ENCODE results near the gene B4GALNT1. TPM values are rescaled to one million over a fixed set of nuclear protein-coding genes. Genes with fewer than 3 reads are reported as not detected.

Gene B4GALNT1
- total and polyA plus RNA-seq, 2 of the 13 experiments (the other 11 are each of a cell fraction or from before 2014, with no cell fraction given): 4.5 to 5.4 TPM

DNA sequence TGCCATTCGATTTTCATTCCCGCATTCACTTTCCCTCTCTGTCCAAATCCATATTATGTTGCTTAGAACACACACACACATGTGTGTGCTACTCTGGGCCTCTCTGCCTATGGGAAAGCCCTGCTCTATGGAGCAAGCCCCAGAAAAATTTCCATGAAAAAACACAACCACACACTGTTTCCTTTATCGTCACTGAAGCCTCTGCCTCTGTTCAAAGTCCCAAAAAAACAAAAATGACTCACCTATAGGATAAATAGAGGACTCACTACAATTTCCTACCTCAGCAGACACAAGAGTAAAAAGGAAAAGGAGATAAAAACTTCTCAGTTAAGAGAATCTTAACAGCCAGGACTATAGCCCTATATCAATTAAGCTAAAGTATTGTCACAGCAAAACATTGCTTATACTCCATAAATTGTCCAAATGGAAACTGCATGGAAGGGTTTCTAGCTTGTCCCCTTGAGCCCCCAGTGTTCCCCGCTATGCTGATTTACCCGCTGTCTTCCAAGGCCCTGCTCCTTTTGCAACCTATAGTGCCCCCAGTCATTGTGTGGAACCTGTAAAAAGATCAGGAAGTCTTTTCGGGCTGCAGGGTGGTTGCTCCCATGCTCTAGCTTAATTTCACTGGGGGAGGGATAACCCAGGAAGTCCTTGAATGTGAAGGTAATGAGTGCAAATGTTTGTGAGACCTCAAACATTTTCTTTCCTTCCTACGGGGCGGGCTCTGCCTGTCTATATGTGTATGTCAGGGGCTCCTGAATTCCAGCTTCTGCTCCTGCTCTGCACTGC, 53.1 kb downstream of the B4GALNT1 start (continued):
- TF ChIP-seq HOXA3 (CRISPR knock-in tag; IDR thresholded peaks at IDR 0.05) (peak; percentile 54), ZNF572 (CRISPR knock-in tag; IDR thresholded peaks at IDR 0.05) (no peak), HNRNPL (IDR thresholded peaks at IDR 0.05; ENCODE audit: low read depth, low read length) (no peak), ZNF781 (CRISPR knock-in tag; IDR thresholded peaks at IDR 0.05; ENCODE audit: borderline replicate concordance, not compliant biosample characterization) (no peak), RFXAP (CRISPR knock-in tag; IDR thresholded peaks at IDR 0.05; ENCODE audit: borderline replicate concordance) (no peak), MTA3 (CRISPR knock-in tag; IDR thresholded peaks at IDR 0.05) (no peak), ZBTB1 (CRISPR knock-in tag; IDR thresholded peaks at IDR 0.05; ENCODE audit: borderline replicate concordance) (no peak), ASH2L (IDR thresholded peaks at IDR 0.05; ENCODE audit: insufficient read length, low read depth, low read length) (peak; percentile 97), ZNF160 (CRISPR knock-in tag; IDR thresholded peaks at IDR 0.05) (no peak), ZNF484 (CRISPR knock-in tag; IDR thresholded peaks at IDR 0.05; ENCODE audit: borderline replicate concordance, low read depth) (no peak), ZSCAN22 (CRISPR knock-in tag; IDR thresholded peaks at IDR 0.05) (no peak), FOXA1 (IDR thresholded peaks at IDR 0.05) (no peak), FOXA1 (CRISPR knock-in tag; IDR thresholded peaks at IDR 0.05) (peak; percentile 23; the same call in 1 of the 2 replicates), ZNF614 (CRISPR knock-in tag; IDR thresholded peaks at IDR 0.05; ENCODE audit: borderline replicate concordance) (no peak), ZNF816 (CRISPR knock-in tag; IDR thresholded peaks at IDR 0.05; ENCODE audit: borderline replicate concordance) (no peak), FOXK1 (CRISPR knock-in tag; IDR thresholded peaks at IDR 0.05; ENCODE audit: borderline replicate concordance, low read depth) (no peak)
- TF ChIP-seq, protein P1, sequence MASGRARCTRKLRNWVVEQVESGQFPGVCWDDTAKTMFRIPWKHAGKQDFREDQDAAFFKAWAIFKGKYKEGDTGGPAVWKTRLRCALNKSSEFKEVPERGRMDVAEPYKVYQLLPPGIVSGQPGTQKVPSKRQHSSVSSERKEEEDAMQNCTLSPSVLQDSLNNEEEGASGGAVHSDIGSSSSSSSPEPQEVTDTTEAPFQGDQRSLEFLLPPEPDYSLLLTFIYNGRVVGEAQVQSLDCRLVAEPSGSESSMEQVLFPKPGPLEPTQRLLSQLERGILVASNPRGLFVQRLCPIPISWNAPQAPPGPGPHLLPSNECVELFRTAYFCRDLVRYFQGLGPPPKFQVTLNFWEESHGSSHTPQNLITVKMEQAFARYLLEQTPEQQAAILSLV (CRISPR knock-in tag; IDR thresholded peaks at IDR 0.05; ENCODE audit: borderline replicate concordance): no peak
- TF ChIP-seq, protein P2, sequence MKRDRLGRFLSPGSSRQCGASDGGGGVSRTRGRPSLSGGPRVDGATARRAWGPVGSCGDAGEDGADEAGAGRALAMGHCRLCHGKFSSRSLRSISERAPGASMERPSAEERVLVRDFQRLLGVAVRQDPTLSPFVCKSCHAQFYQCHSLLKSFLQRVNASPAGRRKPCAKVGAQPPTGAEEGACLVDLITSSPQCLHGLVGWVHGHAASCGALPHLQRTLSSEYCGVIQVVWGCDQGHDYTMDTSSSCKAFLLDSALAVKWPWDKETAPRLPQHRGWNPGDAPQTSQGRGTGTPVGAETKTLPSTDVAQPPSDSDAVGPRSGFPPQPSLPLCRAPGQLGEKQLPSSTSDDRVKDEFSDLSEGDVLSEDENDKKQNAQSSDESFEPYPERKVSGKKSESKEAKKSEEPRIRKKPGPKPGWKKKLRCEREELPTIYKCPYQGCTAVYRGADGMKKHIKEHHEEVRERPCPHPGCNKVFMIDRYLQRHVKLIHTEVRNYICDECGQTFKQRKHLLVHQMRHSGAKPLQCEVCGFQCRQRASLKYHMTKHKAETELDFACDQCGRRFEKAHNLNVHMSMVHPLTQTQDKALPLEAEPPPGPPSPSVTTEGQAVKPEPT (CRISPR knock-in tag; IDR thresholded peaks at IDR 0.05; ENCODE audit: low read depth): no peak; the same call in 1 of the 2 replicates
- TF ChIP-seq, protein P3, sequence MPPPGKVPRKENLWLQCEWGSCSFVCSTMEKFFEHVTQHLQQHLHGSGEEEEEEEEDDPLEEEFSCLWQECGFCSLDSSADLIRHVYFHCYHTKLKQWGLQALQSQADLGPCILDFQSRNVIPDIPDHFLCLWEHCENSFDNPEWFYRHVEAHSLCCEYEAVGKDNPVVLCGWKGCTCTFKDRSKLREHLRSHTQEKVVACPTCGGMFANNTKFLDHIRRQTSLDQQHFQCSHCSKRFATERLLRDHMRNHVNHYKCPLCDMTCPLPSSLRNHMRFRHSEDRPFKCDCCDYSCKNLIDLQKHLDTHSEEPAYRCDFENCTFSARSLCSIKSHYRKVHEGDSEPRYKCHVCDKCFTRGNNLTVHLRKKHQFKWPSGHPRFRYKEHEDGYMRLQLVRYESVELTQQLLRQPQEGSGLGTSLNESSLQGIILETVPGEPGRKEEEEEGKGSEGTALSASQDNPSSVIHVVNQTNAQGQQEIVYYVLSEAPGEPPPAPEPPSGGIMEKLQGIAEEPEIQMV (CRISPR knock-in tag; IDR thresholded peaks at IDR 0.05; ENCODE audit: low read depth): no peak
- TF ChIP-seq, protein P4, sequence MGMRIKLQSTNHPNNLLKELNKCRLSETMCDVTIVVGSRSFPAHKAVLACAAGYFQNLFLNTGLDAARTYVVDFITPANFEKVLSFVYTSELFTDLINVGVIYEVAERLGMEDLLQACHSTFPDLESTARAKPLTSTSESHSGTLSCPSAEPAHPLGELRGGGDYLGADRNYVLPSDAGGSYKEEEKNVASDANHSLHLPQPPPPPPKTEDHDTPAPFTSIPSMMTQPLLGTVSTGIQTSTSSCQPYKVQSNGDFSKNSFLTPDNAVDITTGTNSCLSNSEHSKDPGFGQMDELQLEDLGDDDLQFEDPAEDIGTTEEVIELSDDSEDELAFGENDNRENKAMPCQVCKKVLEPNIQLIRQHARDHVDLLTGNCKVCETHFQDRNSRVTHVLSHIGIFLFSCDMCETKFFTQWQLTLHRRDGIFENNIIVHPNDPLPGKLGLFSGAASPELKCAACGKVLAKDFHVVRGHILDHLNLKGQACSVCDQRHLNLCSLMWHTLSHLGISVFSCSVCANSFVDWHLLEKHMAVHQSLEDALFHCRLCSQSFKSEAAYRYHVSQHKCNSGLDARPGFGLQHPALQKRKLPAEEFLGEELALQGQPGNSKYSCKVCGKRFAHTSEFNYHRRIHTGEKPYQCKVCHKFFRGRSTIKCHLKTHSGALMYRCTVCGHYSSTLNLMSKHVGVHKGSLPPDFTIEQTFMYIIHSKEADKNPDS (CRISPR knock-in tag; IDR thresholded peaks at IDR 0.05): no peak
- TF ChIP-seq, protein P5, sequence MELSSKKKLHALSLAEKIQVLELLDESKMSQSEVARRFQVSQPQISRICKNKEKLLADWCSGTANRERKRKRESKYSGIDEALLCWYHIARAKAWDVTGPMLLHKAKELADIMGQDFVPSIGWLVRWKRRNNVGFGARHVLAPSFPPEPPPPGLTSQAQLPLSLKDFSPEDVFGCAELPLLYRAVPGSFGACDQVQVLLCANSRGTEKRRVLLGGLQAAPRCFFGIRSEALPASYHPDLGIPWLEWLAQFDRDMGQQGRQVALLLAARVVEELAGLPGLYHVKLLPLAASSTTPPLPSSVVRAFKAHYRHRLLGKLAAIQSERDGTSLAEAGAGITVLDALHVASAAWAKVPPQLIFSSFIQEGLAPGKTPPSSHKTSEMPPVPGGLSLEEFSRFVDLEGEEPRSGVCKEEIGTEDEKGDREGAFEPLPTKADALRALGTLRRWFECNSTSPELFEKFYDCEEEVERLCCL (CRISPR knock-in tag; IDR thresholded peaks at IDR 0.05; ENCODE audit: borderline replicate concordance): no peak
